Stimulated activated CD4-positive, alpha-beta T cell treated with anti-CD3 and anti-CD28 coated beads, Interleukin-4, amount 100 ng/mL, for 1 hour (primary cell): ENCODE measurements around the gene APLP1.
A peak's percentile ranks its signal among the peaks of the same experiment; 100 is the strongest.
"Not testable (repeated sequence)": the region's sequence is repeated elsewhere in the genome, so short reads cannot be mapped to it uniquely, and the experiment has no call there.

Source experiments
- DNase-seq: peaks from one replicate; pipeline ENCODE4 v3.0.0-alpha.2; 2020

The APLP1 gene

DNA sequence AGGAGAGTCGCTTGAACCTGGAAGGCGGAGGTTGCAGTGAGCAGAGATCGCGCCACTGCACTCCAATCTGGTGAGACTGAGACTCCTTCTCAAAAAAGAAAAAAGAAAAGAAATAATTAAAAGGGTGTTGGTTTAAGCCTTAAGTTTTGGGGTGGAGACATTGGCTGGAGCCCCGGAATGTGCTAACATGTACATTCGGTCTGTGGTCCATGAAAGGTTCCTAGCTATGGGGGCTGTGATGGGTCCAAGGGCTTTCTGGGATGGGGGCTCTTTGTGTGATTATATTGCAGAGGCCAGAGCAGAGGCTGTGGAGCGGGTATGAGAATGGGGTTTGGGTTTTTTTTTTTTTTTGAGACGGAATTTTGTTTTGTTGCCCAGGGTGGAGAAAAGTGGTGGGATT is 17.5 kb downstream of the APLP1 start:
- no peak for DNase-seq

DNA sequence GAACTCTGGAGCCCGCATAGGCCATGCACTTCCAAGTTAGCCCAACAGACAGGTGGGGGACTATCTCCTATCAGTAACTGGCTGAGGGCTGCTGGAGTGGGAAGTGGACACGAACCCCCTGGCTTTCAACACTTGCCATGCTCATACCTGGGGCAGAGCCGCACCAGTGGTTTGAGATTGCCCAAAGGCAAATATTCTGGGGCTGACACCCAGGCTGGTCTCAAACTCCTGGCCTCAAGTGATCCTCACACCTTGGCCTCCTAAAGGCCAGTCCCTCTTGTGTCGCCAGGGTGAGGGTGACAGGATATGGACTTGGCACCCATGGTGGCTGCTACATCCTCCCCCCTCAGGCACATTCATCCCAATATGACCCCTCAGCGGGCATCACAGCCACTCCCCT is 18.8 kb downstream of the APLP1 start:
- no peak for DNase-seq

DNA sequence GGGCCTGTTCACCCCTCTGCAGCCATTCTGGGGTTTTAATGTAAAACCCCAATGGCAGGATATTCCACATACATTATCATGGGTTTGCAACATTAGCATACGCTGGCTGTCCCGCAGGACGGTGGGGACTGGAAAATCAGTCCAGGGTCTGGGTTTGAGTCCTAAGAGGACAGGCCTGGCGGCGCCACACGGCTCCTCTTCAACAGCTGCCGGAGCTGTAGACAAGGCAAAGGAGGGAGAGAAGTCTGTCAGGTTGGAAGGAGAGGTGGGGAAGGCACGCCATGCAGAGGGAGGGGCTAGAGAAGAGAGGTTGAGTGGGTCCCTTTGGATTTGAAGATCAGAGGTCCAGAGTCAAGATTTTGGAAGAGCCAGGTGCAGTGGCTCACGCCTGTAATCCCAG is 20.0 kb downstream of the APLP1 start:
- no peak for DNase-seq

DNA sequence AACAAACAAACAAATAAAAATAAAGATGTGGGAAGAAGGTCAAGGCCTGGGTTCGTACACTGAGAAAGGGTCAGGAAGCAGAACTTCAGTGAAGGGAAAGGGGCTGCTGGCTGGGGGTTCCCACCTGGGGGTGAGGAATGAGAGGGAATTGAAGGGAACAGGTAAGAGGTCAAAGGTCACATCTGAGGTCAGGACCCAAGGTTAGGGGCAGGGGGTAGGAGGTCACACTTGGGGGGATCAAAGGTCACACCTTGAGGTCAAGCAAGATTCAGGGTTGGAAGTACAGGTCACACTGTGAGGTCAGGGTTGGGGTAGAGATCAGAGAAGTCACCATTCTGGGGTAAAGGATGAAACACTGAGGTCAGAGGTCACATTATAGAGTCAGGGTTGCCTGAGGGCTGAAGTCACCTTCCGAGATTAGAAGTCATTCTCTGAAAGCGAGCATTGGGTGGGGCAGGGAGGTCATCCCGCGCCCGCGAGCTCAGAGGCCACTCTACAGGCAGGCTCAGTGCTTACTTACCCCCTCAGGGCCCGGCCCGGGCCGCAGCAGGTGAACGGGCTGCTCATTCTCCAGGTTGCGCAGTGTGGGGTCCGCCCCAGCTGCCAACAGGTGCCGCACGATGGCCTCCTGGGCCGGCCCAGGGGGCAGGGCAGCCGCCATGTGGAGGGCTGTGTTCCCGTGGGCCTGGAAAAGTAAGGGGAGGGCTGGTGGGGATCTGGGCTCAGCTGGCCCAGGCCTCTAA is 21.2 kb downstream of the APLP1 start:
- DNase-seq = no peak

DNA sequence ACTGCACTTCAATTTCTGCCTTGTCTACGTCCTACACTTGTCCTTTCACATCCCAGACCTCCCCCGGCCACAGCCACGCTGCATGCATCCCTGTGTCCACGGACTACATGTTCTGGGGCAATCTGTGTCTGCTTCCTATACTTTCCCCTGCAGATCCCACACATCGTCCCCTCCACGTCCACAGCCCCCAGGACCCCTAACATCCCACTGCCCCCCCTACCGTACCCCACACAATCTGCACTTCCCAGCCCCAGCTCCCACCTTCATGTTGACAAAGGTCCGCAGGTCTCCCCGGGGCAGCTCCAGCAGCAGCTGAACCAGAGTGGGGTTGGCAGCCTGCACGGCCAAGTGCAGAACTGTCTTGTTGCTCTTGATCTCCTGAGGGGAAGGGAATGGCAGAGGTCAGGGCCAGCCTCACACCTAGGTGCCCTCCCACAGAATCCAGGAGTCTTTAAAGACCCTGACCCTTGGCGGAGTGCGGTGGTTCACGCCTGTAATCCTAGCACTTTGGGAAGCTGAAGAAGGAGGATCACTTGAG is 21.8 kb downstream of the APLP1 start:
- DNase-seq = no peak

DNA sequence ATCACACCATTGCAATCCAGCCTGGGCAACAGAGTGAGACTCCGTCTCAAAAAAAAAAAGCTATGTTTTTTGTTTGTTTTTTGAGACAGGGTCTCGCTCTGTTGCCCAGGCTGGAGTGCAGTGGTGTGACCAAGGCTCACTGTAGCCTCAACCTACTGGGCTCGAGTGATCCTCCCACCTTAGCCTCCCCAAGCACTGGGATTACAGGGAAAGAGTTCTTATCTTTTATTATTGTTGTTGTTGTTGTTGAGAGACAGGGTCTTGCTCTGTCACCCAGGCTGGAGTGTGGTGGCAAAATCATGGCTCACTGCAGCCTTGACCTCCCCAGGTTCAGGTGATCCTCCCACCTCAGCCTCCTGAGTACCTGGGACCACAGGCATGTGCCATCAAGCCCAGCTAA is 23.4 kb downstream of the APLP1 start:
- DNase-seq = not testable (repeated sequence)

DNA sequence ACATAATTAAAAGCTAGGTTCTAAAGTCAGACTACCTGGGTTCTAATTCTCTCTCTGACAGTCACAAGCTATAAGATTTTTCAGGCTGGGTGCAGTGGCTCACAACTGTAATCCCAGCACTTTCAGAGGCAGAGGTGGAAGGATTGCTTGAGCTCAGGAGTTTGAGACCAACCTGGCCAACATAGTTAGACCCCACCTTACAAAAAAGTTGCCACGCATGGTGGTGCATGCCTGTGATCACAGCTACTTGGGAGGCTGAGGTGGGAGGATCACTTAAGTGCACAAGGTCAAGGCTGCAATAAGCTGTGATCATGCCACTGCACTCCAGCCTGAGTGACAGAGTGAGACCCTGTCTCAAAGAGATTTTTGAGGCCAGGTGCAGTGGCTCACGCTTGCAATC is 26.0 kb downstream of the APLP1 start:
- no peak for DNase-seq

DNA sequence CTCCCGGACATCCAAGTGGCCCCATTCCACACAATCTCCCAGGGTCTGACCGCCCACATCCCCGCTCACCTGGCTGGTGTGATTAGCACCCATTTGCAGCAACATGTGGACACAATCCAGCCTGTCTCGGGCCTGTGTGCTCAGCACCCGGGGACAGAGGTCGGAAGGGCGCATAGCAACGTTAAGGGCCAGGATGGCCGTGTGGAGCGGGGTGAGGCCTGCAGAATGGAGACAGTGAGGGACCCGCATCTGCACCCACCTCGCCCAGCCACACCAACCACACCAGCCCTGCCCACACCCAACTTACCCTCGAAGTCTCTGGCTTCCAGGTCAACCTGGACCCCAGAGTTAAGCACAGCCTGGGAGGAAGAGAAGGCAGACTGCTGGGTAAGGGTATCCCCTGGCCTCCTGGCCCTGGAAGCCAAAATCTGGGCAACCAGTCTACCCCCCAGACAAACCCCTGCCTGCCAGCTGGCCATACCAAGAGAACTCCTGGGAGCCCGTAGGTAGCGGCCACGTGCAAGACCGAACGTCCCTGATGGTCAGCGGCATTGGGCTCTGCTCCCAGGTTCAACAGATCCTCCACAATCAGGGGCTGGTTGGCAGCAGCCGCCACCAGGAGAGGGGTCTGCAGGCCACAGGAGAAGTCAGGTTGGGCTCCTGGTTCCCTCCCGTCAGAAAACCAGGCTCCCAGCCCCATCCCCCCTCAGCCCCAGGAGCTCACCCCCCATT is 27.7 kb downstream of the APLP1 start:
- DNase-seq = no peak

DNA sequence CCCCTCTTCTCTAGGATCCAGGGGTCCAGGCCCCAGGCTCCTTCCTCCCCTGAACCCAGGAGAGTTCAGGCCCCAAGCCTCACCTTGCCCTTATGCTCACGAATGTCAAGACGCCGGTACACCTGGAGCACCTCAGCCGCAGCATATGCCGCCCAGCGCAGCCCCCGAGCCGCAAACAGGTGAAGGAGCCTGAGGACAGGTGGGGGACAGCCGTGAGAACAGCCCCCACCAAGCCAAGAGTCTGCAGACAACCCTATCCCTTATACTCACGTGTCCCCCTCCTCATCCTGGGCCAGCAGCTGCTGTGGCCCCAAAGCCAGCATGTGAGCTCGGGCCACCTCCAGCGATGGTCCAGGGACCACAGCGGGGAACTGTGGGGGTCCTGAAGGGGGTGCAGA is 28.3 kb downstream of the APLP1 start:
- no peak for DNase-seq

DNA sequence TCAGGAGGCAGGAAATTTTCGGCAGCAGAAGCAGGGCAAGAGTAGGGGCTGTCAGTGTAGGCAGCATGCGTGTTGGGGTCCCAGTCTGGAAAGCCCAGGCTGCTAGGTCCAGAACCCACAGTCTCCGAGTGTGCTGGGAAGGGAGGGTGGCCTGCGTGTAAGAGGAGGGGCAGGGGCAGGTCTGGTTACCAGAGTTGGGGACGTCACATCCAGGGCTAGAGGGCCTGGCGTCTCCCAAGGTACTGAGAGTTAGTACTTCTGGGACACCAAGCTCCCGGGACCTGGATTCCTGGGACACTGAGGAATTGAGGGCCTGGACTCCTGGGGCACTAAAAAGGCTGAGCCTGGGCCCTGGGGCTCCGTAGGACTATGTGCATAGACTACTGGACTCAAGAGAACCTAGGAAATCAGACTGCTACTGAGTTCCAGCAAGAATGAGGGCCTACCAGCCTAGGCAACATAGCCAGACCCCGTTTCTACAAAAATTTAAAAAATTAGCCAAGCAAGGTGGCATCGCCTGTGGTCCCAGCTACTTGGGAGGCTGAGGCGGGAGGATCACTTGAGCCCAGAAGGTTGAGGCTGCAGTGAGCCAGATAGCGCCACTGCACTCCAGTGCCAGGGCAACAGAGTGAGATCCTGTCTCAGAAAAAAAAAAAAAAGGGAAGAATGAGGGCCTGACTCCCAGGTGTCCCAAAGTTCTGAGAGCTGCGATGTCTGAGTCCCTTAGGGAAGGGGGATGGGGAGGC is 29.5 kb downstream of the APLP1 start:
- no peak for DNase-seq

DNA sequence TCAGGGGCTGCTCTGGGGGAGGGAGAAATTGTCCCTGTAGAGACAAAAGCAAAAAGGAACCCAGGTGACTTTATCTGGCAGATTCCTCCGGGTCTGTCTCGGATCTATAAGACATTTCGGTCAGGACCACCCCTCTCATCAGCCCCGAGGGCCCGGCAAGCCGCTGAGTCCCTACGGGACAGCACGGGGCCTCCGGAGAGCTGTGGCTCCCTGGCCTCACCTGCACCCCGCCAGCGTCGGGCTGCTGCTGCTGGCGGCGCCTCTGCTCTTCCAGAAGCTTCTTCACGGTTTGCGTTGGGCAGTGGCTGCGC is 30.1 kb downstream of the APLP1 start:
- no peak for DNase-seq

DNA sequence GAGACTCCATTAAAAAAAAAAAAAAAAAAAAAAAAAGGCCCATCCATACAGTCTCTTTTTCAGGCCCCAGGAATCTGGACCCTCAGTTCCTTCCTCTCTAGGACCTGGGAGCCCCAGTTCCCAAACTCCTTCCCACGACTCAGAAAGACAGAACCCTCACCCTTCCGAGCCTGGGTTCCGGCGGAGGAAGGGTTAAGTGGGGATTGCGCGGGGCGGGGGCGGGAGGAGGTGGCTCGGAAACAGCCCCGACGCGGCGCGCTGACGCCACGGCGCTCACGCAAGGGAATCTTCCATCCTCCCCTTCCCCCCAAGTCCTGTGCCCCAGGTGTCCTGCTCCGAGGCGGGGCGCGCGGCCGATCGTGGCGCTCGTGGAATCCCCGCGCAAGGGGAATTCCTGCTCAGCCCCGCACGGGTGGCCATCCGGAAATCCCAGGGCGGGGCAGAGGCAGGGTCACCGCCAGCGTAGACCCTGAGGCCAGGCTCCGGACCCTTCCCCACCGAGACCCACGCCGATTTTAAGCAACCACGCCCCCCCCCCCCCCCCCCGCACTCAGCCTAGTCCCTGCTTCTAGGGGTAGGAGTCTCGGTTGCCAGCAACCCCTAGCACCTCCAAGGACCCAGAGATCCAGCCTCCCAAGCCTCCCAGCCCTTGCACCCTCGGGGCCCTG is 31.3 kb downstream of the APLP1 start:
- DNase-seq = peak; percentile 88

DNA sequence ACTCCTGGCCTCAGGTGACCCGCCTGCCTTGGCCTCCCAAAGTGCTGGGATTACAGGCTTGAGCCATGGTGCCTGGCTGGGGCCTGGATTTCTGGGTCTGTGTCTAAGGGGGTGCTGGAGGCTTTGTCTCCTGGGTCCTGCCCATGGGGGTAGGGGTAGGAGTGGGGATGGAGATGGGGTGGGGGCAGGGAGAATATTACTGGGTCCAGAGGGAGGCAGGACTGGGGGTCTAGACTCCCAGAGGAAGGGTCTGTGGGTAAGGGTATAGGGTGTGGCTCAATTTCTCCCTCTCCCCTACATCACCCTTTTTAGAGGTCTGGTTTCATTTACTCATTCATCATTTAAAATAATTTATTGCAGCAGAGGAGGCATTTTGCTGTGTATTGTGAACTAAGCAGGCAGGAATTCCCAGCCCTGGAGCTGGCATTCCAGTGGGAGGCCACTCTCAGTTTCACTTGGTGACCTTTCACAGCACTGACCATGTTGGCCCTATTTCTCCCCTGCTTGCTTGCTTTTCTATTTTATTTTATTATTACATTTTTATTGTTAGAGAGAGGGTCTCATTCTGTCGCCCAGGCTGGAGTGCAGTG is 32.8 kb downstream of the APLP1 start:
- DNase-seq = no peak

DNA sequence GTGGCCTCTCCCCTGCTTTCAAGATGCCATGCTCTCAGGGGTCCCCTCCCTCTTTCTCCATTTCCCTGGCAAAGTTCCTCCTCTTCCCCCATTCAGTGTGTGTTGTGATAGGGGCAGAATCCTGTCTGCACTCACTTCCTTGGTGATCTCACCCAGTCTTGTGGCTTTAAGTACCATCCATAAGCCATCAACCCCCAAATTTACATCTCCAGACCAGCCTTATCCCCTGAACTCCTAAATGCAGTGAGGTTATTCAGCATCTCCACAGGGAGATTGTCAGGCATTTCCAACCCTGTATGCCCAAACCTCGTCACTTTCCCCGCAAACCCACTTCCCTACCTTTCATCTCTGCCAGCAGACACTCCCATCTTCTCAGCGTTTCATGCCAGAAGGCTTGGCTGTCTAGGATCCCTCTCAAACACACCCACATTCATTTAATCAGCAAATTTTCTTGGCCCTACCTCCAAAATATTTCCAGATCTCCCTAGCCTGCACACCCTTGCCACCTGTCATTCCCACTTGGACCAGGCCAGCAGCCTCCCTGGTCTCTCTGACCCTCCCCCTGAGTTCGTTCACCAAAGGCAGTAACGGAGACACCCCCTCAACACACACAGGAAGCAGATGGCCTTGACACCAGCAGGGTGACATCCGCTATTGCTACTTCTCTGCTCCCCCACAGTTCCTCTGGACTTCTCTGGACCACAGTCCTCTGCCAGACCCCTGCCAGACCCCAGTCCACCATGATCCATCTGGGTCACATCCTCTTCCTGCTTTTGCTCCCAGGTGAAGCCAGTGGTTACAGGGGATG is 33.7 kb downstream of the APLP1 start, which contains the start of gene HCST:
TSS of gene HCST (plus strand) at position 676 of the 808 bp plus-strand sequence. CDS start at position 741, 65 bp downstream.
- peak; percentile 21 for DNase-seq

DNA sequence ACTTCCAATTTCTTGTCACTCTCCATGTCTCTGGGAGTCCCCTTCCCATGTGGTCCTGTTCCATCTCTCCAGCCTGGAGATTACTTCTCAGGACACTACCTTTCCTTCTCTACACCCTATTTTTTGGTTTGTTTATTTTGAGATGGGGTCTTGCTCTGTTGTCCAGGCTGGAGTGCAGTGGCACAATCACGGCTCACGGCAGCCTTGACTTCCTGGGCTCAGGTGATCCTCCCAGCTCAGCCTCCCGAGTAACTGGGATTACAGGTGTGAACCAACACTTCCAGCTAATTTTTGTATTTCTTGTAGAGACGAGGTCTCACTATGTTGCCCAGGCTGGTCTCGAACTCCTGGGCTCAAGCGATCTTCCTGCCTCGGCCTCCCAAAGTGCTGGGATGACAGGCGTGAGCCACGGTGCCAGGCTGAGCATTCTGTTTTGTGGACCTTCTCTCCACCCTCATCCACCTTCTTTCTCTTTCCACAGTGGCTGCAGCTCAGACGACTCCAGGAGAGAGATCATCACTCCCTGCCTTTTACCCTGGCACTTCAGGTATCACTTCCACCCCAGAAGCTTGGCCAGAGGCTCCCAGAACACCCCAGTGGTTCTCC is 34.6 kb downstream of the APLP1 start:
- DNase-seq = no peak

DNA sequence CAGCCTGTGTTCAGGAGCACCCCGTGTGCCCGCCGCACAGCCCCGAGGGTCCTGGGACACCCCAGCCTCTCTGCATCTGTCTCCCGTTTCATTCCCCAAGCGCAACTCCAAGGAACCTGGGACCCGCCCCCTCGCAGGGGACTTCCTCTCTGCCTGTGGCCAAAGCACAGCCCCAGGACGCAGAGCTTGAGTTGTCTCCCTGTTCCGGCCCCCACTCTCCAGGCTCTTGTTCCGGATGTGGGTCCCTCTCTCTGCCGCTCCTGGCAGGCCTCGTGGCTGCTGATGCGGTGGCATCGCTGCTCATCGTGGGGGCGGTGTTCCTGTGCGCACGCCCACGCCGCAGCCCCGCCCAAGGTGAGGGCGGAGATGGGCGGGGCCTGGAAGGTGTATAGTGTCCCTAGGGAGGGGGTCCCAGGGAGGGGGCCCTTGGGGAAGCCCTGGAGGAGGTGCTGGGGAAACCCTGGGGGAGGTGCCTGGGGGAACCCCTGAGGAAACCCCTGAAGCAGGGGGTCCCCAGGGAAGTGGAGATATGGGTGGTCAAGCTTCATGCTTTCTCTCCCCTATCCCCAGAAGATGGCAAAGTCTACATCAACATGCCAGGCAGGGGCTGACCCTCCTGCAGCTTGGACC is 35.3 kb downstream of the APLP1 start:
- DNase-seq = peak; percentile 84

DNA sequence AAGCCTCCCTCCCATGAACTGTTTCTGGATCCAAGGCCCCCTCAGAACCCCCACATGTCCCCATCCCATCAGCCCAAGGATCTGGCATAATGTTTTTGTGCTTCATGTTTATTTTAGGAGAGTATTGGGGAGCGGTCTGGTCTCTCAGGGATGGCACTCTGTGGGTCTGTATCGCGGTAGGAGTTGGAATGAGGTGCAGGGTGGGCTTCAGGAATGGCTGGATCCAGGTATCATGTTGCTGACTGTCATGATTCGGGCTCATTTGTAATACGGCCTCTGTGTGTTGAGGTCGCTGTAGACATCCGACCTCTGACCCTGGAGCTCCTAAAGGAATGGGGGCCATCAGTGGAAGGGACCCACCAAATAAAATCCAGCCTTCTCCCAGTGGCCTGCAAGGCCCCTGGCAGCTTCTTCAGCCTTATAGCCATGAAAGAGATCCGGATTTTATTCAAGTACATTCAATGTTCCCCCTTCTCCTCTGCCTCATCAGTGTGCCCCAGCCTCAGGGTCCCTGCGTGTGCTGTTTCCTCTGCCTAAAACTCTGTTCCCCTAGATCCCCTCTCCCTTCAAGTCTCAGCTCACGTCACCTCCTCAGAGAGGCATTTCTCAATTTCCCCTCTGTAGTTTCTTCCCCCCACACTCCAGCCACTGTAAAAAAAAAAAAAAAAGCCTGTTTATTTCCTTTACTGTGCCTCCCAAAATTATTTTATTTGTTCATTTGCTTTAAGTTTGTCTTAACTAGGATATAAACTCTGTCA is 36.1 kb downstream of the APLP1 start:
- no peak for DNase-seq

DNA sequence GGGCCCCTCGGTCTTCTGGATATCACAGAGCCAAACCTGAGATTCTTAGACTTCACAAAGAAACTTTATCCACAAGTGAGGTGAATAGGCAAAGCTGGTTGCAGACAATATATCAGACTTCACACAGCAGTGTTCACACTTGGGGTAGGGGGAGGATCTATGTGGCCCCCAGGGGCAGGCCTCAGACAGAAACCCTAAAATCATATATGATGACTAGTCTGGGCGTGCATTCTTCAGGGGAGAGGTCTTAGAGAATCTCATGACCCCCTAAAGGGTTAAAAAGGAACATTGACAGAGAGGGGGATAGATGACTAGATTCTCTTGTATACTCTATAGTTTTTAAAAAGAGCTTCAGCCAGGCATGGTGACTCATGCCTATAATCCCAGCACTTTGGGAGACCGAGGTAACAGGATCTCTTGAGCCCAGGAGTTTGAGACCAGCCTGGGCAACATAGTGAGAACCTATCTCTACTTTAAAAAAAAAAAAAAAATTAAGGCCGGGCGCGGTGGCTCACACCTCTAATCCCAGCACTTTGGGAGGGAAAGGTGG is 36.9 kb downstream of the APLP1 start:
- no peak for DNase-seq

DNA sequence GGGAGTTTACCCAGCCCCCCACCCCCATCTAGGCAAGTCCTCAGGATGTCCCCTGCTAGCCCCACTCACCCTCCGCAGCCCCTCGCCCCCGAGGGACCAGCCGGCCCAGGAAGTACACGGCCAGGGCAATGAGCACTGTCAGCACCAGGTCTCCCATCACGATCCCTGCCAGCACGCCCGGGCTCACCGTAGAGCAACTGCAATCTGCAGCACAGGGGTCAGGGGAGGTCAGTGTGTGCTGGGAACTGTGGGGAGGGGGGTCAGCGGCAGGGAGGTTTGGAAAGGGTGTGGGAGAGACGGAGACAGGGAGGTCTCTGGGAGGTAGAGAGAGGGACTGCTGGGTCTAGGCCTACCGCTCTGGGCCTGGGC is 39.0 kb downstream of the APLP1 start:
- no peak for DNase-seq

DNA sequence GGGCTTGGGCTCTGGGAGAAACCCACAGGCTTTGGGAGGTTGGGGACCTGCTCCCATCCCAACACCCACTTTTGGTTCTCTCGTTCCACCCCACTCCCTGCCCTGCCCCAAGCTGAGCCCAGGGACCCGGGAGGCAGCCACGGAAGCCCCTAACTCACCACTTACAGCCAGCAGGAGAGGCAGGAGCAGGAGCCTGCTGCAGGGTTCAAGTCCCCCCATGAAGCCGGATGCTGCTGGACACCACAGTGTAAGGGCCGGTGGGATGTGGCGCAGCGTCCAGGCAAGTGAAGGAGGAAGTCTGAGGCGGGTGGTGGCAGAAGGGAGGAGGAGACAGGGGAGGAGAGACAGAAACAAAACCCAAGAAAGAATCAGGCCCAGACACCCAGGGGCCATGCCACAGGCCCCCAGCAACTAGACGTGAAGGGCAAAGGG is 39.7 kb downstream of the APLP1 start, which contains the start of gene TYROBP:
TSS of gene TYROBP (minus strand) at position 286 of the 432 bp plus-strand sequence. CDS start at position 219, 67 bp downstream.
- DNase-seq = no peak
